Measurements from ENCODE around the gene TPCN2.
"Not testable (repeated sequence)": the region's sequence is repeated elsewhere in the genome, so short reads cannot be mapped to it uniquely, and the experiment has no call there.

TPCN2 gene

DNA sequence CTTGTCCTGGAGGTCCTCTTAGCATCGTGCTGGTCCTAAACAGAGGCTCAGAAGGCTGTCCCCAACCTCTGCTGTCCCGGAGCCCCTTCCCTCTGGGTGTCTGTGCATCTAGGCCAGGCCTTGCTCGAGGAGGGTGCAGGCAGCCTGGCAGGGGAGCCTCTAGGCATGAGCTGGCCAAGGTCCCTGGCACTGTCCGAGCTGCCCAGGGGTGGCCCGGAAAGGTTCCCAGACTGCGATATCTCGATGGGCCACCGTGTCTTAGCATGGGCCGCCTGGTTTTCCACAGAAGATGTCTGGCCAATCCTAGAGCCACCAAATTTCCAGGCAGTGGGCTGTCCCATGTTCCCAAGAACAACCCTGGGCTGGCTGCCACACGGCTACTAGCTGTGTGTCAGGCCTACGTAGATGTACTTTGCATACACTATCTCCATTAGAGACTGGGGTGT, 82.4 kb downstream of the TPCN2 start:
- no peak for DNase-seq

DNA sequence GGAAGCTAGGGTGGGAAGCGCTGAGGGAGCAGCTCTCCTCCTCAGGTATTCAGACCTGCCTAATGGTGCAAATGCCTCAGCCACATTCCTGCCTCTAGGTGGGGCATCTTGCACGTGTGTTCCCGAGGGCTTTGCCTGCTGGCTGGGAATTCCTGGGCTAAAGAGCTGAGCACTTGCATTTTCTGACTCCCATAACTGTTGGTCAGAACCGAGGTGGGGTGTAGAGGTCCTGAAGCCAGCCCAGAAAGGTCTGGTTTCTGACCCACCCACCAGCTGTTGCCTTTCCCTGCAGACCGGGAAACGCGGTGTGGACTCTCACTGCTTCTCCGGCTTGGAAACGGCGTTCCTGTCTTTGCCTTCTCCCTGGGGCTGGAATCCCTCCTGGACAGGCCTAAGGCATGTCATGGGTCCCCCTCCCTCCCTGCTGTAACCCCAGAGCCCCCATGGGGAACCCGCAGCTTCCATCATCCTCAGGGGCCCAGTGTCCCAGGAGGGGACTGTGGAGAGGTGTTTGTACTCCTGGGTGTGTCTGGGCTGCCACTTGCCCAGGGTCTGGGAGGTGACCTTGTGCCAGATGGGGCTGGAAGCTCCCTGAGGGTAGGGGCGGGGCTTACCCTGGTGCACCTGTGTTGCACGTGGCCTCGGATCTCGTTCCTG, 83.0 kb downstream of the TPCN2 start:
- DNase-seq, result peak; percentile 74

DNA sequence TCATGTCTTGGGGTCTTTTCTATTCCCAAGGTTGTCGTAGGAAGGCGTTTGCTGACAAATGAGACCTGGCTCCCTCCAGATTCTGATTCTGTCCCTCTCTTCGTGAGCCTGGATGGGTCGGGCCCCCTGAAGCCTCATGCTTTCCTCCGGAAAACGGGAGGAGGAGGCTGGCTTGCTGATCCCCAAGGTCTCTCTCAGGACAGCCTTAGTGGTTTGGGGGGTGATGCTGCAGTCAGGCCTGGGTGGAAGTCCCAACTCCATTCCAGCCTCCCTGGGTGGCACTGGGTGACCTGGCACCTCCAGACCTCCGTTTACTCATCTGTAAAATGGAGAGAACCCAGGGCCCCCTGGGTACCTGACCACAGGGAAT, 83.6 kb downstream of the TPCN2 start:
- no peak for DNase-seq

DNA sequence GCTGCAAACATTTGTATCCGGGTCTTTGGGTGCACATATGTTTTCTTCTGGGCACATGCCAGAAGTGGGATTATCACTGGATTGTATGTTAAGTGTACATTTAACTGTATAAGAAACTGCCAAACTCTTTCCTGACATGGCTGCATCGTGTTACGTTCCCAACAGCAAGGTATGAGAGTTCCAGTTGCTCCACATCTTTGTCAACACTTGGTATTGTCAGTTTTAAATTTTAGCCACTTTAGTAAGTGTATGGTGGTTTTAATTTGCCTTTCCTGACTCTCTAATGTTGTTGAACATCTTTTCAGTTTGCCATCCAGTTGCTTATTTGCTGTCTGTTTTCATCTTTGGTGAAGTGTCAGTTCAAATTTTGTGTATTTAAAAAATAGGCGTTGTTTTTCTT, 84.5 kb downstream of the TPCN2 start:
- no peak for DNase-seq

DNA sequence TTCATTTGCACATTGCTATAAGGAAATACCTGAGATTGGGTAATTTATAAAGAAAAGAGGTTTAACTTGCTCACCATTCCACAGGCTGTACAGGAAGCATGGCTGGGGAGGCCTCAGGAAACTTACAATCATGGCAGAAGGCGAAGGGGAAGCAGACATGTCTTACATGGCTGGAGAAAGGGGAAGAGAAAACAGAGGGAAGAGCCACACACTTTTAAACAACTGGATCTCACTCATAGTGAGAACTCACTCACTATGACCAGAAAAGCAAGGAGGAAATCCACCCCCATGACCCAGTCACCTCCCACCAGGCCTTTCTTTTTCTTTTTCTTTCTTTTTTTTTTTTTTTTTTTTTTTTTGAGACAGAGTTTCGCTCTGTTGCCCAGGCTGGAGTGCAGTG, 85.5 kb downstream of the TPCN2 start:
- not testable (repeated sequence) for DNase-seq

DNA sequence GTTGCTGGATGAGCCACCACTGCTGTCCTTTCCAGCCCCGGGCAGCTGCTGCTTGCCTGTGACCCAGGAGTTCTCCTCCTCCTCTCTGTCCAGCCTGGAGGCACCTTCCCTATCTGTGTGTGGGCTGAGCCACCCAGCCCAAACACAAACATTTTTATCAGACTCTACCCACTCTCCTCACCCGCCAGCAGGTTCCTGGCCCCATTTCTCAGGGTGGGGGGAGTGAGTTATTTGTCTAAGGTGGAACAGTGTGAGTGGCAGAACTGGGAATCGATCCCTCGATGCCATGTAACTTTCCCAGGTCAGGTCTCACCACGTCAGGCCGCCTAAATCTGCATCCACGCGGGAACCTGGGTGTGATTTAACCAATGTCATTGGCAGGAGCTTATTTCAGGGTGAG, 86.2 kb downstream of the TPCN2 start:
- DNase-seq, result no peak

DNA sequence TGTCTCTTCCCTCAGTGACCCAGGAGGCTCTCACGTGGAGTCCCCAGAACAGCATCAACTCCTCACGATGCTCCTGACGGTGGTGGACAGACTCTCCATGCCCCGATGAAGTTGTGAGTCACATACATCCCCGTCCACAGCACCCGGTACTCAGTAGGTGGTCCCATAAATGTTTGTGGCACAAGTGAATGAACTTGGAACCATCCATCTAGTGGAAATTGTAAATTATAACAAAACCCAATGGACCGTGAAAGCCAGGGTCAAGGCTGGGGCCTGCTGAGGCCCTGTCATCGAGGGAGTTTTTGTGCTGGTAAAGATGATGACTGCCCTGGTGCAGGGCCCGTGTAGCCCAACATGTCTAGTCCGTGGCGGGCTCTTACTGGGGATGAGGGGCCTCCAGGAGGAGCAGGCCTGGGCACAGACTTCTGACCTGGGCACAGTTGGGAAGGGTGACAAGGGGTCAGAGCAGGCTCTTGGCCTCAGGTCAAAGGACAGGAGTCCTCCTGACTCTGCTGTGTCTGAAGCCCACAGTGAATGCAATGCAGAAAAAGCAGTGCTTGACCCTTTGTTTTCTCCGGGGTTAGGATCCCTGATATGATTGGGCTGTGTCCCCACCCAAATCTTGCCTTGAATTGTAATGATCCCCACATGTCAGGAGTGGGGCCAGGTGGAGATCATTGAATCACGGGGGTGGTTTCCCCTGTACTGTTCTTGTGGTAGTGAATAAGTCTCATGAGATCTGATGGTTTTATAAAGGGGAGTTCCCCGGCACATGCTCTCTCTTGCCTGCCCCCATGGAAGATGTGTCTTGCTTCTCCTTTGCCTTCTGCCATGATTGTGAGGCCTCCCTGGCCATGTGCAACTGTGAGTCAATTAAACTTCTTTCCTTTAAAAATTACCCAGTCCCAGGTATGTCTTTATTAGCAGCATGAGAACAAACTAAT, 87.0 kb downstream of the TPCN2 start:
- no peak for DNase-seq

DNA sequence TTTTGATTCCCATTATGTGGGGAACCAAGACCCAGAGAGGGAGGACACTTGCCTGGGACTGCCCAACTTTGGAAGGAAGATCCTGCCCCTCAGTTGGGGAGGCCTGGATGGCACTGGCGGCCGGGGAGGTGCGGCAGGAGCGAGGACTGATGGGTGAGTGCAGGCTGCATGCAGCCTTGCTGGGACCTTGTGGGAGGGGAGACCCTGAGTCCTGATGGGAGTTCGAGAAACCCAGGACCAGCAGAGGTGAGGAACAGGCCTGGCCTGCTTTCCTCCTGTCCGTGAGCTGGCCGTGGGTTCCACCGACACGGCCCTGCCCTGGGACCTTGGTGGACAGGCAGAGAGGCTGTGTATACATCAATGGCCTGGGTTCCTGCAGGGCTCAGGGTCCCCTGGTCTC, 87.7 kb downstream of the TPCN2 start:
- DNase-seq, result no peak

DNA sequence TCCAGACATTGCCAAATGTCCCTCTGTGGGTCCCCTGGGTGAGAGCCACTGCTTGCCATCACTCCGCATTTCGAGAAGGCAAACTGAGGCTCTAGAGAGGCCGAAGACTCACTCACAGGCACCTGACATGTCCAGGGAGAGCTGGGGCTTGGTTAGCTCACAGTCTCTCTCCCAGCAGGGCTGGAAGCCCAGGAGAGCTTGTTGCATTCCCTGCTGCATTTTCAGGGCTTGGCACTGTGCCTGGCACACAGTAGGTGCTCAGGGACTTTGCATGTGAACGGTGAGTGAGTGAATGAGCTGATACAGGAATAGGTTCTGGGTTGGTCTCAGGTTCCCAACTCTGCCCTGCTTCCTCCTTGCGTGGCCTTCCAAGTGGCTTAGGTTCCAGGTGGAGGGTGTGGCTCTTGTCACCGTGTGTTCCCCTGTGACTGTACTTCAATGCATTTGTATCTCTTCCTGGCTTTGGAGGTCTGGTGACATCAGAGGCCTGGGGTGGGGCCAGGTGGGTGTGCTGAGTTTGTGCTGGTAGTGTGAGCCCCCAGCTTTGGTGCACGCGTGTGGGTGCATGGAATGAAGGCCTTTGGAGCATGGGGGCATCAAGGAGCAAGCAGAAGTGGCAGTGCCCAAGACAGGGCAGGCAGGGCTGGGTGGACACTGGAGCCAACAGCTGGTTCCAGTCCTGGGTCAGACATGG, 88.6 kb downstream of the TPCN2 start:
- no peak for DNase-seq

DNA sequence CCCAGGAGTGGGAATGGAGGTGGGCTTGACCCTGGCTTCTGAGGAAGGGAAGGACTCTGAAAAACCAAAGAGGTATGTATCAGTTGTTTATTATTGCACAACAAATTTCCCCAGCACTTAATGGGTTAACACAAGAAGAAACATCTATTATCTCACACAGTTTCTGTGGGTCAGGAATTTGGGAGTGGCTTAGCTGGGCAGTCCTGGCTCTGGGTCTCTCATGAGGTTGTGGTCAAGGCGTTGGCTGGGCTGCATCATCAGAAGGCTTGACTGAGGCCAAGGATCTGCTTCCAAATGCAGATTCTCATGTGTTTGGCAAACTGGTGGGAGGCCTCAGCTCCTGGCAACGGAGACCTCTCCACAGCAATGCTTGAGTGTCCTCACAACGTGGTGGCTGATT, 89.5 kb downstream of the TPCN2 start:
- DNase-seq, result peak; percentile 57

DNA sequence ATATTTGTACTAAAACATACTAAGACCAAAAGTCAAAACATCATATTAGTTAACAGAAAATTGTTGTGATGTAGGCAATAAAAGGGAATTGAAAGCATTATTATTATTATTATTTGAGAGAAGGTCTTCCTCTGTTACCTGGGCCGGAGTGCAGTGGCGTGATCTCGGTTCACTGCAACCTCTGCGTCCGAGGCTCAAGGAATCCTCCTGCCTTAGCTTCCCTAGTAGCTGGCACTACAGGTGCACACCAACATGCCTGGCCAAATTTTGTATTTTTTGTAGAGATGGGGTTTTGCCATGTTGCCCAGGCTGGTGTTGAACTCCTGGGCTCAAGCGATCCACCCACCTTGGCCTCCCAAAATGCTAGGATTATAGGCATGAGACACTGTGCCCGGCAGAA, 91.4 kb downstream of the TPCN2 start:
- not testable (repeated sequence) for DNase-seq

DNA sequence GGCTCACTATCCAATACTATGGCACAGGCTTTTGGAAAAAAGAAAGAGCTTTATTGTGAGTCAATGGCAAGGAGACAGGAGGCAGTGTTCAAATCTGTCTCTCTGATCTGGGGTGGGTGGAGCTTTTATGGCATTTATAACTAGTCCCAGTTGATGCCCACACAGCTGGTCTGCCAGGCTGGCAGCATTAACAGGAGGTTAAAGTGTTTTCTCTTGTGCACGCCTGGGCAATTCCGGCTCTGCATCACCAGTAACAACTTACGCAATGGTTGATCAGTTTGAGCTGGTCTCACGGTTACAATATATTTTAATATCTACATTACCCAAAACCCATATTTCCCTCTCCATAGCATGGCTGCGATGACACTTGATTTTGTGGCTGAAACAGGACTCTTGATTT, 91.9 kb downstream of the TPCN2 start:
- no peak for DNase-seq

DNA sequence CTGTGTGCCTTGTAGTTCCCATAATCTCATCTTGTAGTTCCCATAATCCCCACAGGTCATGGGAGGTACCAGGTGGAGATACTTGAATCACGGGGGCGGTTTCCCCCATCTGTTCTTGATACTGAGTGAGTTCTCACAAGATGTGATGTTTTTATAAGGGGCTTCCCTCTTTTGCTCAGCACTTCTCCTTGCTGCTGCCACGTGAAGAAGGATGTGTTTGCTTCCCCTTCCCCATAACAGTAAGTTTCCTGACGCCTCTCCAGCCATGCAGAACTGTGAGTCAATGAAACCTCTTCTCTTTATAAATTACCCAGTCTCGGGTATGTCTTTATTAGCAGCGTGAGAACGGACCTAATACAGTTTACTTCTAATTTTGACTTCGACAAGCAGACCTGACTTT, 93.0 kb downstream of the TPCN2 start:
- DNase-seq, result no peak

DNA sequence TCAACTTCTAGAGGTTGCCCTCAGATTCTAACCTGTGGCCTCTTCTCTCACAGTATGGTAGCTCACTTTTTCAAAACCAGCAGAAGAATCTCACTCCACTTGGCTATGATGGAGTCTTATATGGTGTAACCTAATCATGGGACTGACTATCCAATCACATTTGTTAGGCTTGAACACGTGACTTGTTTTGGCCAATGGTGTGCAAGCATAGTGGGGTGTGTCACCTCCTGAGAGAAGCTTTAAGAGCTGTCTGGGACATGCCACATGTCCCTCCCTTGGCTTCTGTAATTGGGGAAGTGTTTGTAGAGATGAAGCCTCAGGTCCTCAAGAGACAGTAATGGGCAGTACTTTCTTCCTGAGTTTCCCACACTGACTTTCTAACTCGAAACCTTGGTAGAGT, 94.2 kb downstream of the TPCN2 start:
- no peak for DNase-seq

DNA sequence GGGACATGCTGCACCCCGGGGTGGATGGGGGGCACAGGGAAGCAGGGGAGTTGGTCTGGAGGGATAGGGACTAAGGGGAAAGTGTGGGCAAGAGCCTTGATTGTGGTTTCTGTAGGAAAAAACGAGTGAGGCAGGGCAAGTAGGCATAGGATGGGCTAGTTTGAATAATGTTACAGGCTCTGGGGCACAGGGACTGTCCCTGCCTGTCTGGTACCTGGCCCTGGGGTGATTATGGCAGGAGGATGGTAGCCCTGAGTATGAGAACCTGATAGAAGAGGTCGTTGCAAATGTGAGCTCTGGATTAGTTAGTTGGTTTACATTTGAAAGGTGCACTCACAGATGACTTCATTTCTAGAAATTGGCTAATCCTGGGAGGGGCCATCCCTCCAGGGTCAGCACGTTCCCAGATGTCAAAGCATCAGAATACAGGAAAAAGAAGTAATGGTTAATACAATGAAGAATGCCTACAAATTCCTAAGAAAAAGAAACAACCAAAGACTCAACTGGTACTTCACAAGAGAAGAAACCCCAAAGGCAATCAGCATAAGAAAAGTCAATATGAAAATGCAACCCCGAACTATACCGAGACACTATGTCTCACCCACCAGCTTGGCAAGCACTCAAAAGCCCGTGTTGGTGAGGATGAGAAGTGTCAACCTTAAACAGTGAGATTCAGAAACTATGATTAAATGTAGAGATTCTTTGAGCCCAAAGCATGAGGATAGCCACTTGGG, 95.8 kb downstream of the TPCN2 start:
- no peak for DNase-seq

DNA sequence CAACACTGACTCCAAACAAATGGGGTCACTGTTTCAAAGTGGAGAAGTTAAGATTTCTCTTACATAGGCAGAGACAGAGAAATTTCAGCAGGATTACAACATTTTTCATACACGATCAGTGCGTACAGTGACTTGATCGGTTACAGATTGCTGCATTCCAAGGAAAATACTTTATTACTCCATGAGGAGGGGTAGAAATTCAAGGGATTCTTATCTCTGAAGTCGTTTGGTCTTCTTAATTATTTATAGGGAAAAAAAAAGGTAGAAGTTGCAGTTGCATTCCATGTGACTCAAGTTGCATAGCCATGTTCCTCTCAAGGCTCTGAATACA, 96.3 kb downstream of the TPCN2 start:
- peak; percentile 79 for DNase-seq

DNA sequence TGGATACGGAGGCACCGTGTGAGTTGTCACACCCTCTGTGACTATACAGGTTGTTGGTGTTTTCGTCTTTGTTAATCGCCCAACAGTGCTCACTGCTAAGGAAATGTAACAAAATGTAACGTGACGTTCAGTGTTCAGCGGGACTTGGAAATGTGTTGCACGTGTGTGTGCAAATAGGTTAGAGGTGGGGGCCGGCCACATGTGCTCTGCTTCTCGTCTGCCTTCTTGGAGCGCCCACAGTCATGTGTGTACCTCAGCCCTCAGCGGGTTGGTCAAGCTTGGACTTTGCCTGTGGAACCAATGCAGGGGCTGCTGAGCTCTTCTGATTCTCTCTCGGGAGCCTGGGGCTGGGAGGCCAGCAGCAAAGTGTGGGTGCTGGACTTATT, 99.6 kb downstream of the TPCN2 start:
- no peak for DNase-seq

DNA sequence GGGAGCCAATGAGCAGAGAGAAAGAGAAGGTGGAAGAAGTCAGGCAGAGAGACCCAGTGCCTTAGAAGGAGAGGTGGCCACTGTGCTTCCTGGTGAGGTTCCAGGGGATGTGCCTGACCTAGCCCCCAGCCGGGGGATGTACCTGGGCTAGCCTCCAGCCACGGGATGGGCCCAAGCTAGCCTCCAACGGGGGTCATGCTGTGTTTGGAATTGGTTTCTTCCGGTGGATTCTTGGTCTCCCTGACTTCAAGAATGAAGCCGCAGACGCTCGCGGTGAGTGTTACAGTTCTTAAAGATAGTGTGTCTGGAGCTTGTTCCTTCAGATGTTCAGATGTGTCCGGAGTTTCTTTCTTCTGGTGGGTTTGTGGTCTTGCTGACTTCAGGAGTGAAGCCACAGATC, 100.1 kb downstream of the TPCN2 start:
- no peak for DNase-seq

DNA sequence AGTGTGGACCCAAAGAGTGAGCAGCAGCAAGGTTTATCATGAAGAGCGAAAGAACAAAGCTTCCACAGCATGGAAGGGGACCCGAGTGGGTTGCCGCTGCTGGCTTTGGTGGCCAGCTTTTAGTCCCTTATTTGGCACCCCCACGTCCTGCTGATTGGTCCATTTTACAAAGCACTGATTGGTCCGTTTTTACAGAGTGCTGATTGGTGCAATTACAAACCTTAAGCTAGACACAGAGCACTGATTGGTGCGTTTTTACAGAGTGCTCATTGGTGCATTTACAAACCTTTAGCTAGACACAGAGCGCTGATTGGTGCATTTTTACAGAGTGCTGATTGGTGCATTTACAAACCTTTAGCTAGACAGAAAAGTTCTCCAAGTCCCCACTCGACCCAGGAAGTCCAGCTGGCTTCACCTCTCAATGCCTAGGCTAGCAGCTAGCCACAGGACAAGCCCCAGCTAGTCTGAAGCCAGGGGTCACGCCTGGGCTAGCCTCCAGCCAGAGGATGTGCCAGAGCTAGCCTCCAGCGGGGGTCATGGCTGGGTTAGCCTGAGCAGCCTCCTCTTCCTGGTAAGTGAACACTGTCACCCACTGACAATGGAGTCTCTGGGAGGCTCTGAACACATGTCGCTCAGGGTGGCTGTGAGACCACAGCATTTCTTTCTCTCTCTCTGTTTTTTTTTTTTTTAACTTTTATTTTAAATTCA, 100.8 kb downstream of the TPCN2 start:
- not testable (repeated sequence) for DNase-seq

DNA sequence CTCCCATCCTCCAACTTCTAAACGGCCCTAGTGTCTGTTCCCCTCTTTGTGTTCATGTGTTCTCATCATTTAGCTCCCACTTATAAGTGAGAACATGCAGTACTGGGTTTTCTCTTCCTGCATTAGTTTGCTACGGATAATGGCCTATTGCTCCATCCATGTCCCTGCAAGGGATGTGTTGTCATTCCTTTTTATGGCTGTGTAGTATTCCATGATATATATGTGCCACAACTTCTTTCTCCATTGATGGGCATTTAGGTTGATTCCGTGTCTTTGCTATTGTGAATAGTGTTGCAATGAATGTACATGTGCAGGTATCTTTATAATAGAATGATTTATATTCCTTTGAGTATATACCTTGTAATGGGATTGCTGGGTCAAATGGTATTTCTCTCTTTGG, 101.4 kb downstream of the TPCN2 start:
- DNase-seq, result no peak

DNA sequence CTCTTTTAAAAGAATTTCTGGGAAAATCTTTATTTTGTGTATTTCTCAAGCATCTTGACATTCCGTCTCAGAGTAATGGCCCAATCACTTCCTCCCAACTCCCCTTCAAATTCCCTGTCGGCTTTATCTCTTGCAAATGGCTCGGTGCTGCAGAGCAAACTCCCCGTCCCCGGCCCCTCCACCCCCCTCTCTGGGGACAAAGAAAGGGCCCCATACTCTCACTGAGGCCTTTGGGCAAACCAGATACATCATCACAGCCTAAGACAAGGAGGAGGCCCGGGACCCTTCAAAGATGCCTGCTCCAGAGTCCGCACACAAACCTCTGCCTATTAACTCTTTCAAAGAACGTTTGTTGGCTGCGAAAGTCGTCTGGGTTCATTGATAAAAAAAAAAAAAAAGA, 103.1 kb downstream of the TPCN2 start:
- no peak for DNase-seq

DNA sequence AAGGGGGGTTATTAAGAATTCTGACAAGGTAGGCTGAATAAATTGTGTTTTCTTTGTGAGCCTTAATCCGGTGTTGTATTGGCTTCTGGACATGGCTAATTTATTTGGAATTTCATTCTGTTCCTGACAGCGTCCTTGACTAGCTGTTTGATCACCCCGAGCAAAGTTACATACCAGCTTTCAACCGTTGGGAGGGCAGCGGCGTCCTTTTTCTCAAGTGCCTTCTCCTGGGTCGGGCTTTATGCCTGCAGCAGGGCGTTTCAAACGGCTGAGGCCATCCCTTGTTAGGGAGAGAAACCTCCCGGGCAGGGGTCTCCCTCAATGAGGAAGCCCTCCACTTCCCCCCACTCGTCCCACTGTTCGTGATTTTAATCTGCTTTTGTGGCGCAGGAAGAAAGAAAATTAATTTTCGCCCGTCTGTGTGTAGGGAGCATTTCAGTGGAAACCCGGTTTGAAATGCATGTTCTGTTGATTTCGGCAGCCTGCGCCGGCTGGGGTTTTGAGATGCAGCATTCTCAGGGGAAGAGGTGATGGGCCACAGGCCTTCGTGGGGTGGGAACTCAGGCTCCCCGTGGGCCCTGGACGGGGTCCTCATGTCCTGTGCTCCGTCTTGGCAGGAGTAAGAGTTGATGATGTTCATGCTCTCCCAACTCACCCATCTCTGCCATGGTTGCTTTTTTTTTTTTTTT, 104.1 kb downstream of the TPCN2 start:
- no peak for DNase-seq
